ENCODE measurements around the gene SIRT1.

DNA sequence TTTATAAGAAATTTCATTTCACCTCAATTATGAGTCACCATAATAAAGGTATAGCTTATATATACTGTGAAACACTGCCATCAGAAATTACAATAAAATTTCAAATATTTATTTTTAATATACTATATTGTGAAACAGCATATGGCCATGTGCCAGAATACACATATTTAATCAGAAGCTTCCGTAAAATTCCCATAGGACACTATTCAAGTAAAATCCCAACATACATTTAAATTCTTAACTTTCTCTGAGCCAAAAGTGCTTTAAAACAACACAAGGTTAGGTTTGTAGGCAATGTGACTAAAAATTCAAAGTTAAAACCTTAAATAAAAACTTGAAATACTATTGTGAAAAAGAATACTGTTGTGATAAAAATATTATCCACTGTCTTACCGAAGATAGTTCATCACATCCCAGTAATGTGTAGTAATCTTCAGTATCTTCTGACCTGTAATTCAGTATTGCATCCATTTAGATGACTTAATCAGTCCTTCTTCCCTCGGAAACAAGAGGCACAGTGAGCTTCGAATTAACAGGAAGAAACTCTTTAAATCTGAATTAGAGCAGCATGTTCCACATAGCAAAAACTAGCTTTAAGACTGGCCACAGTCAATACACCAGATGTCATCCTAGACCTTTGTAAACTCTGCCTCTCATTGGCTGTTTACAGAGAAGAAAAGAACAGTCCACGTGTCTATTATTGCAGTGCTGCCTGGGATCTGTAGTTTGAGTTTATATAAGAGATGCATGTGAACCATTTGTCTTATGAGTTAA is 46.7 kb upstream of the SIRT1 start, which contains the start of gene DNAJC12:
- TF ChIP-seq, protein P1, sequence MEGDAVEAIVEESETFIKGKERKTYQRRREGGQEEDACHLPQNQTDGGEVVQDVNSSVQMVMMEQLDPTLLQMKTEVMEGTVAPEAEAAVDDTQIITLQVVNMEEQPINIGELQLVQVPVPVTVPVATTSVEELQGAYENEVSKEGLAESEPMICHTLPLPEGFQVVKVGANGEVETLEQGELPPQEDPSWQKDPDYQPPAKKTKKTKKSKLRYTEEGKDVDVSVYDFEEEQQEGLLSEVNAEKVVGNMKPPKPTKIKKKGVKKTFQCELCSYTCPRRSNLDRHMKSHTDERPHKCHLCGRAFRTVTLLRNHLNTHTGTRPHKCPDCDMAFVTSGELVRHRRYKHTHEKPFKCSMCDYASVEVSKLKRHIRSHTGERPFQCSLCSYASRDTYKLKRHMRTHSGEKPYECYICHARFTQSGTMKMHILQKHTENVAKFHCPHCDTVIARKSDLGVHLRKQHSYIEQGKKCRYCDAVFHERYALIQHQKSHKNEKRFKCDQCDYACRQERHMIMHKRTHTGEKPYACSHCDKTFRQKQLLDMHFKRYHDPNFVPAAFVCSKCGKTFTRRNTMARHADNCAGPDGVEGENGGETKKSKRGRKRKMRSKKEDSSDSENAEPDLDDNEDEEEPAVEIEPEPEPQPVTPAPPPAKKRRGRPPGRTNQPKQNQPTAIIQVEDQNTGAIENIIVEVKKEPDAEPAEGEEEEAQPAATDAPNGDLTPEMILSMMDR (conservative IDR thresholded peaks at IDR 0.05; ENCODE audit: low read depth, low read length) = no peak
- no peak for TF ChIP-seq EZH2 (IDR thresholded peaks at IDR 0.05; ENCODE audit: borderline replicate concordance, low read depth, low read length, poor library complexity, severe bottlenecking)

Data from A673 (cell line).